Vagina (tissue), 2 donors: ENCODE measurements around the gene CPT2. TPM values are rescaled to one million over a fixed set of nuclear protein-coding genes. Genes with fewer than 3 reads are reported as not detected.

Source experiments
- DNase-seq, 2 donors: peaks; one replicate each; pipeline ENCODE4 v3.0.0-alpha.2; 2017; ENCODE audit errors: extremely low spot score in 2 of 2
- H3K27ac ChIP-seq: fragments of 200-600 bp; sonication (generic); one replicate; pipeline ENCODE4 v1.5.1; 2019
- H3K27me3 ChIP-seq: fragments of 200-600 bp; sonication (generic); one replicate; pipeline ENCODE4 v1.5.1; 2019
- H3K36me3 ChIP-seq, 2 donors: fragments of 200-600 bp; sonication (generic); one replicate each; pipeline ENCODE4 v1.5.1; 2017 to 2019
- H3K4me1 ChIP-seq: fragments of 200-600 bp; sonication (generic); one replicate; pipeline ENCODE4 v1.5.1; 2019
- H3K4me3 ChIP-seq, 2 donors: fragments of 200-600 bp; sonication (generic); 1 replicate in 1 of 2; 2 replicates in 1 of 2; pipeline ENCODE4 v1.5.1; 2016 to 2019
- H3K9me3 ChIP-seq: fragments of 200-600 bp; sonication (generic); one replicate; pipeline ENCODE4 v1.5.1; 2019
- POLR2A ChIP-seq, 2 donors: fragments of 450-650 bp; IDR thresholded peaks; one replicate each; pipeline ENCODE4 v1.6.1; 2017; ENCODE audit warnings: antibody characterized with exemption in 2 of 2, mild to moderate bottlenecking in 2 of 2, moderate library complexity in 2 of 2
- POLR2AphosphoS5 ChIP-seq, 2 donors: sonication (generic); formaldehyde crosslinking; IDR thresholded peaks; one replicate each; pipeline ENCODE4 v1.9.0; 2017; ENCODE audit warnings: antibody characterized with exemption in 2 of 2, mild to moderate bottlenecking in 2 of 2, low read depth in 1 of 2; ENCODE audit not compliant: insufficient read depth in 1 of 2
- intact Hi-C: fragments of 100-400 bp; cut with DNase I; formaldehyde crosslinking; loops from one replicate; pipeline ENCODE4 v1.15.1; 2023
- total RNA-seq: library from RNA; depleted of rRNA; stranded (reverse); fragments of >200 nt; gene quantifications from one replicate; pipeline ENCODE4 v1.2.3, GENCODE V29; 2016
- TF ChIP-seq, protein P1 (sequence below), 3 experiments: fragments of 450-650 bp in 2 of 3; fragments of 200-600 bp in 1 of 3; sonication (generic) in 1 of 3; IDR thresholded peaks; one replicate each; pipeline ENCODE4 v1.5.1; 2017 to 2019; ENCODE audit warnings: antibody characterized with exemption in 3 of 3, mild to moderate bottlenecking in 2 of 3, moderate library complexity in 2 of 3

Gene CPT2
- total RNA-seq, 1 donor from 2014 or later, result 16.7 TPM

DNA sequence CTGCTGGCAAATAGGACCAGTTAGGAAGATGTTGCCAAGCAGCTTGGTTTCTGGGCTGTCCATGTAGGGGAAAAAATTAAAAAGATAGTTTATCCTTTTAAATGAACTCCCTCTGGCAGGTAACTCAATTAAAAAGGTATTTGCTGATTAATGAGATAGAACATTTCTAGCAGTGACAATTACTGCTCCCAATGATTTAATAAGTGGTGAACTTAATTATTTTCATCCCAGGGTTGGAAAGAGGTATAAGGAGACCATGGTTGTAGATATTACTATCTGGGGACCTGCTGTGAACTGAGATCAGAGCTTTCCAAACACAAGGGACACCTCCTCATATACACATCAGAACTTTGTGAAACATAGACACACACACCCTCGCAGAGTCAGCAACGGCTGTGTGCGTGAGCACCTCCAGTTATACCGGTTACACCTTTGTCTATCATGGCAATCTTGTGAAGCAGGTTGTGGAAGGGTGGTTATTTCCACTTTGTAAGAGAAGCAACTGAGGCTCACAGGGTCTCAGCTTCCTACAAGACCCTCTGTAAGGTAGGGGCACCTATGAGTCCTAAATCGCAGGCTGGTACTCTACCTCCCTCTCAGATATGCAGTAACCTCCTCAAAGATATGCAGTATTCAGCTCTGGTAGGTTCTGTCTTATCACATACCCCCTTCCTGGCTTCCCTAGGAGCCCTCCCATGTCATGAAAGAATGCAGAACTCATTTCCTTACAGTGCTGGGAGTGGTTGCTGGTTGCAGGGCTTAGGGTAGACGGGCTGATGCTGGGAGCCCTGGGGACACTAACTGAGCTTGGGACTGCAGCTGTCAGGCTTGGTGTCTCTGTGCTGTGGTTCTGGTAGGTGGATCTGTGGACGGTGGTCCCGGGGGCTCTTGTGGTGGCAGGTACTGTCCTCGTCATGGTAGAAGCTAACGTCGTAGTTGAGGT lies 60.2 kb downstream of the CPT2 start:
- no peak for DNase-seq
- Histone ChIP-seq H3K9me3 (no peaks in the 10 kb centered on the region), H3K27ac (no peak overlapping the region), H3K4me3 (no peak overlapping the region), H3K27me3 (no peaks in the 10 kb centered on the region), H3K4me1 (no peaks in the 10 kb centered on the region), H3K36me3 (no peaks in the 10 kb centered on the region)
- intact Hi-C loops, result no loop called here
- TF ChIP-seq, protein P1, sequence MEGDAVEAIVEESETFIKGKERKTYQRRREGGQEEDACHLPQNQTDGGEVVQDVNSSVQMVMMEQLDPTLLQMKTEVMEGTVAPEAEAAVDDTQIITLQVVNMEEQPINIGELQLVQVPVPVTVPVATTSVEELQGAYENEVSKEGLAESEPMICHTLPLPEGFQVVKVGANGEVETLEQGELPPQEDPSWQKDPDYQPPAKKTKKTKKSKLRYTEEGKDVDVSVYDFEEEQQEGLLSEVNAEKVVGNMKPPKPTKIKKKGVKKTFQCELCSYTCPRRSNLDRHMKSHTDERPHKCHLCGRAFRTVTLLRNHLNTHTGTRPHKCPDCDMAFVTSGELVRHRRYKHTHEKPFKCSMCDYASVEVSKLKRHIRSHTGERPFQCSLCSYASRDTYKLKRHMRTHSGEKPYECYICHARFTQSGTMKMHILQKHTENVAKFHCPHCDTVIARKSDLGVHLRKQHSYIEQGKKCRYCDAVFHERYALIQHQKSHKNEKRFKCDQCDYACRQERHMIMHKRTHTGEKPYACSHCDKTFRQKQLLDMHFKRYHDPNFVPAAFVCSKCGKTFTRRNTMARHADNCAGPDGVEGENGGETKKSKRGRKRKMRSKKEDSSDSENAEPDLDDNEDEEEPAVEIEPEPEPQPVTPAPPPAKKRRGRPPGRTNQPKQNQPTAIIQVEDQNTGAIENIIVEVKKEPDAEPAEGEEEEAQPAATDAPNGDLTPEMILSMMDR (IDR thresholded peaks at IDR 0.05), result no peak
- TF ChIP-seq POLR2AphosphoS5 (IDR thresholded peaks at IDR 0.05; ENCODE audit: insufficient read depth in 1 of 2, low read depth in 1 of 2) (no peak), POLR2A (IDR thresholded peaks at IDR 0.05) (no peak)

DNA sequence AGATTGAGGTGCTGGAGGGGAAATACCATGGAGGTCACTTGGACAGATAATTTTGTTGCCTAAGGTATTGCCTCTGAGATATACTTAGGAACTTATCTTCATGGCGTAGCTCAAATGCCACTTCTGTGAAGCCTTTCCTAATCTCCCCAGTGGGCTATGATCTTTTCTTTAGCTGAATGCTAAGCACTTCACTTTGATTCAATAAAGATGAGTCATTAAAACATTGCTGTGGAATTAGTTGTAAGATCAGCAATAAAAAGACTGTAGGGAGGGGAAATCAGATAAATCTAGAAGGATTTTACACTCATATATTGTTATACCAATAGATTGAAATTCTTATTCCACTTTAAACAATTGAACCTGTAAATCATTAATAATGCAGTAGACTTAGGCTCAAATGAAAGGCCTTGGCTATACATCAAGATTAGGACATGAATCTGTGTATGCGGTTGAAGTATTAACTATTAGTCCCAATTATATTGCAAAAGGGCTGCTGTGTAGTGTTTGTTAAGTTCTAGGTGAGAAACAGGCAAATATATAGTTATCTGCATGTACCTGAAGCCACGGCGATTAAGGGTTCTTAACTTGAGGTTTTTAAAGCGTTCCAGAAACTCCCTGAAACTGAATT lies 60.9 kb downstream of the CPT2 start:
- DNase-seq, result no peak
- Histone ChIP-seq H3K4me3 (no peak overlapping the region), H3K27ac (no peak overlapping the region), H3K27me3 (no peaks in the 10 kb centered on the region), H3K4me1 (no peaks in the 10 kb centered on the region), H3K9me3 (no peaks in the 10 kb centered on the region), H3K36me3 (no peaks in the 10 kb centered on the region)
- TF ChIP-seq, protein P1 (IDR thresholded peaks at IDR 0.05), result no peak
- TF ChIP-seq POLR2A (IDR thresholded peaks at IDR 0.05) (no peak), POLR2AphosphoS5 (IDR thresholded peaks at IDR 0.05; ENCODE audit: insufficient read depth in 1 of 2, low read depth in 1 of 2) (no peak)
- intact Hi-C loops, result no loop called here

DNA sequence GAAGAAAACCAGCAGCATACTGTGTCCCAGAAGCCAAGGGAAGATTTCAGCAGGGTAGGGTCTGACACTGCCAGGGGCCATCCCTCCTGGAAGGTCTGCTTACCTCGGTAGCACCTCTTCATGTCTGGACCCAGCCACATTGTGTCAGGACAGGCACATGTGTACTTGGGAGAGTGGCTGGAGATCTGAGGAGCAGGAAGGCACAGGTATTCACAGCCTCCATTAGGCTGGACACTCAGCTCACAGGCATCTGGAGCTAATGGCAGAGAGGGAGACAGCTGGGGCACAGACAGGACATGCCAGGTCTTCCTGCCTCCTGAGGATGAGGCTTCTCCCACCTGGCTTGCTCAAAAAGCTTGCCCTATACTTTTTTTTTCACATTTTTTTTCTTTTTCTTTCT lies 61.6 kb downstream of the CPT2 start:
- Histone ChIP-seq H3K27ac (no peak overlapping the region), H3K4me3 (no peak overlapping the region), H3K9me3 (no peaks in the 10 kb centered on the region), H3K36me3 (no peaks in the 10 kb centered on the region), H3K4me1 (no peaks in the 10 kb centered on the region), H3K27me3 (no peaks in the 10 kb centered on the region)
- TF ChIP-seq POLR2AphosphoS5 (IDR thresholded peaks at IDR 0.05; ENCODE audit: insufficient read depth in 1 of 2, low read depth in 1 of 2) (no peak), POLR2A (IDR thresholded peaks at IDR 0.05) (no peak)
- TF ChIP-seq, protein P1 (IDR thresholded peaks at IDR 0.05), result no peak
- no peak for DNase-seq
- intact Hi-C loops, result no loop called here

DNA sequence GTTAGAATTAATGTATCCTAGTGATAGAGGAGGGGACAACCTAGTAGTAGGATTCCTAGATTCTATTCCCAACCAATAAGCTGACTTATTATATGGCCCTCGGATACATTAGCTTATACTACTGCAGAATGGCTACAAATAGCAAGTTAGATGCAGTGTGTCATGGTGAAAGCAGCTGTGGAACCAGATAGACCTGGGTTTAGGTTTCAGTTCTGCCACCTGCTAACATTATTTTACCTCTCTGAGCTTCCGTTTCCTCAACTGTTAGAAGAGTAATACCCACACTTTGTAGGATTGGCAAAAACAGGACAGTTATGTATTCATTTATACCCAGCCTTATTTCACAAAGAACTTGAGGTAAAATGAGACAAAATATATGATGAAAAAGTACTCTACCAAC lies 63.3 kb downstream of the CPT2 start:
- Histone ChIP-seq H3K27ac (no peak overlapping the region), H3K27me3 (no peaks in the 10 kb centered on the region), H3K36me3 (no peaks in the 10 kb centered on the region), H3K4me1 (no peaks in the 10 kb centered on the region), H3K9me3 (no peaks in the 10 kb centered on the region), H3K4me3 (no peak overlapping the region)
- intact Hi-C loops, result no loop called here
- no peak for TF ChIP-seq POLR2A (IDR thresholded peaks at IDR 0.05)
- TF ChIP-seq, protein P1 (IDR thresholded peaks at IDR 0.05), result no peak
- TF ChIP-seq POLR2AphosphoS5 (IDR thresholded peaks at IDR 0.05; ENCODE audit: insufficient read depth in 1 of 2, low read depth in 1 of 2), result no peak
- no peak for DNase-seq
